Measurements from ENCODE around the gene CFAP69. TPM values are rescaled to one million over a fixed set of nuclear protein-coding genes. Genes with fewer than 3 reads are reported as not detected.
"Not testable (repeated sequence)": the region's sequence is repeated elsewhere in the genome, so short reads cannot be mapped to it uniquely, and the experiment has no call there.

Gene CFAP69
- total RNA-seq, 1 donor: 2.4 TPM

- DNase-seq (ENCODE audit: low read depth in 2 of 3, low spot score in 2 of 3): no peak
These were observed 12.5 kb upstream of the CFAP69 start for GRCh38 chr7:90232430-90232829.

DNA sequence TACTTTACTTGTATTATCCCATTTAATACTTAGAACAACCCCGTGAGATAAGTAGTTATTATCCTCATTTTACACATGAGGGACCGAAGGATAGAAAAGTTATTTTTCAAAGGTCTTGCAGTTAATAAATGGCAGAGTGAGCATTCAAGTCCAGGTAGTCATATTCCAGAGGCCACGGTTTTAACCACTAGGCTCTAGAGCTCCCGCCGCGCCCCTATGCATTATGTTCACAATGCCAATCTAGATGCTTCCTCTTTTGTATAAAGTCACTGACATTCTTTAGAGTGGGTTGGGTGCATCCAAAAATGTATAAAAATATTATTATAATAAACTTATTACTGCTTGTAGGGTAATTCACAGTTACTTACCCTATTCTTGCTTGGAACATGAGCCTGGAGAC, 11.4 kb upstream of the CFAP69 start:
- DNase-seq (ENCODE audit: low read depth in 2 of 3, low spot score in 2 of 3): no peak

GRCh38 chr7:90236721-90237289, 8.2 kb upstream of the CFAP69 start:
- DNase-seq (ENCODE audit: low read depth in 2 of 3, low spot score in 2 of 3): no peak

GRCh38 chr7:90238022-90238421, 7.0 kb upstream of the CFAP69 start:
- no peak for DNase-seq (ENCODE audit: low read depth in 2 of 3, low spot score in 2 of 3)

GRCh38 chr7:90238583-90238982, 6.4 kb upstream of the CFAP69 start:
- no peak for DNase-seq (ENCODE audit: low read depth in 2 of 3, low spot score in 2 of 3)

DNA sequence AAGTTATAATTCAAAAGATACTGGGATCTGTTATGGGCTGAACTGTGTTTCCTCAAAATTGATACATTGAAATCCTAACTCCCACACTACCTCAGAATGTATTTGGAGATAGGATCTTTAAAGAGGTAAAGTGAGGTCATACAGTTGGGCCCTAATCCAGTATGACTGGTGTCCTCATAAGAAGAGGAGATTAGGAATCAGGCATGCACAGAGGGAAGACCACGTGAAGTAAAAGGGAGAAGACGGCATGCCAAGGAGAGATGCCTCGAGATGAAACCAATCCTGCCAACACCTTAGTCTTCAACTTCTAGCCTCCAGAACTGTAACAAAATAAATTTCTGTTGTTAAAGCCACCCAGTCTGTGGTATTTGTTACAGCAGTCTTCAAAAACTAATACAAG, 5.9 kb upstream of the CFAP69 start:
- no peak for DNase-seq (ENCODE audit: low read depth in 2 of 3, low spot score in 2 of 3)

DNA sequence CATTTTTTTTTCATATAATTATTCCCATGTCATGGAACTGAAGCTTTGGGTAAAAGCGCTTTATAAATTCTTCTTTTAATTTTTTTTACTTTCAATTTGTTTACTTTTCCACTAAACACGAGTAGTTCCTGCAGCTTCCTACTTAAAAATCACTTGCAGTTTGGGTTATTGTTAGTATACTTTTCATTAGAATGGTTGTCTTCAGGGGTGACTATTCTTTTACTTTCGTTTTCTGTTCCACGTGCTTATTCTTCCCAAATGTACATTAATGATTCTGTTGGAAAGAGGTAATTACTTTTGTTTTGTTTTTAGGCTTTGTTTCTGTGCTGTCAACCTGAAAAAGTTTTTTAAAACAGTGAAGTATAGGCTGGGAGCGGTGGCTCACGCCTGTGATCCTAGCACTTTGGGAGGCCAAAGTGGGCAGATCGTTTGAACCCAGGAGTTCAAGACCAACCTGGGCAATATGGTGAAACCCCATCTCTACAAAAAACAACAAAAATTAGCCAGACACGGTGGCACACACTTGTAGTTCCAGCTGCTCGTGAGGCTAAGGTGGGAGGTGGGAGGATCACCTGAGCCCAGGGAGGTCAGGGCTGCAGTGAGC, 5.2 kb upstream of the CFAP69 start:
- no peak for DNase-seq (ENCODE audit: low read depth in 2 of 3, low spot score in 2 of 3)

DNA sequence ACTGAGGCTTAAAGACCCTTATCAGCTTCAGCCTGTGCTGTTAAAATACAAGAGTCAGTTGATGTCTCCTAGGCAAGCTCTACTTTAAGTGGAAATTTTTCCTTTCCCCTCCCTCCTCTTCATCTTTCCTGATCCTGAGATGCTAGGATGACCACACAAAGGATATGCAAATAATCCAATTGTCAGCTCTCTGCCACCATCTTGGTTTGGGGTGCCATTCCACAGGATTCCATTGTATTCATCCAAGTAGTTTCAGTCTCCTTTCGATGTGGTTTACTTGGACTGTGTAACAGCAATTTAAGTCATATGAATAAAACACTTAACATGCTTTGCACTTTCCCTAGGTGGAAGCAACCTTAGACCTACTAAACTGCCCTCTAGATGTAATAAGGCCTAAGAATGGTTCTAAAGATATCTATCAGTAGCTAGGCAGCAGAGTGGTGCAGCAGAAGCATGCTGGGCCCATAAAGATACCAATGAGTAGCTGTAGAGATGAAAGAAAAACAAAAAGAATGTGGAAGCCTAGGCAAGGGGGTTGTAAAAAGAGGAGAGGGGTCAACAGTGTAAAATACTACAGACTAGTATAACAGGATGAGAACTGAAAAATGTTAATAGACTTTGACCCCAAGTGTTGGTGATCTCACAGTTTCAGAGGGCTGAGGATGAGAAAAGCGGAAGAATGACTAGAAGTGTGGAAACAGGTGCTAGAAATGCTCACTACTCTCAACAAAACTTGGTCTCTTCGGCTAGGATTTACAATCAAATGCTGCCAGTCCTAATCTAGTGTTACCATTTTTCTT, 2.4 kb upstream of the CFAP69 start:
- DNase-seq (ENCODE audit: low read depth in 2 of 3, low spot score in 2 of 3): no peak

DNA sequence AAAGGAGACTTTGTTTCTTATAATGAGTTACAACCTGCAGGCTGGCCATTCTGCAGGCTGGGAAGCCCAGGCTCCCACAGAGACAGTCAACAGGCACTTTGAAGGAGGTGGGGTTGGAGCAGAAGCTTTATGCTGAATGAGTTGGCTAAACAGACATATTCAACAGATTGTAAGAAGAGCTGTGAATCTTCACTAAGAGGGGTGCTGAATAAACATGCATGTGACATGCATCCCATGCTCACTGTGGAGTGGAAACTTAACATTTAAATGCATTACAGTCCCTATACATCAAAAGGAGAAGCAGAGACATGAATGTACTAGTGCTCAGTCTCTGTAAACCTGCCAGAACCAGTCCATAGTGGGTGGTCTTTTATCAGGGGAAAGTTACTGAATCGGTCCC, 1.4 kb upstream of the CFAP69 start:
- no peak for DNase-seq (ENCODE audit: low read depth in 2 of 3, low spot score in 2 of 3)

DNA sequence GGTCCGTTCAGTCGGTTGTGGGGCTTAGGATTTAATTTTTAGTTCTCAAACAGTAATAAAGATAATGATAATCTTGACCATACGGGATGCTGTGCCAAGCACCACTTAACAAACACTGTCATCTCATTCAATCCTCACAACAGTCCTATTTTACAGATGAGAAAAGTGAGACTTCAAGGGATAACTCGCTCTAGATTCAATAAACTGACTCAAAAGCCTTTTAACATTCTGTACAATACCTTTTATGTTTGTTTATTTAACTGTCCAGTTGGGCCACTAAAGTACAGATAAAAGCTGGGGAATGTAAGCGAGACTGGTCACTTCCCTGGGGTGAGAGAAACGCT, 437 bp upstream of the CFAP69 start:
- DNase-seq (ENCODE audit: low read depth in 2 of 3, low spot score in 2 of 3): no peak

- no peak for DNase-seq (ENCODE audit: low read depth in 2 of 3, low spot score in 2 of 3)
These were observed 1.2 kb downstream of the CFAP69 start for GRCh38 chr7:90246171-90246570.

- DNase-seq (ENCODE audit: low read depth in 2 of 3, low spot score in 2 of 3): no peak
These were observed 3.7 kb downstream of the CFAP69 start for GRCh38 chr7:90248706-90249105.

- peak in 1 of 3 donors; percentile 13 for DNase-seq (ENCODE audit: low read depth in 2 of 3, low spot score in 2 of 3)
These were observed 5.8 kb downstream of the CFAP69 start for GRCh38 chr7:90250601-90251303.

DNA sequence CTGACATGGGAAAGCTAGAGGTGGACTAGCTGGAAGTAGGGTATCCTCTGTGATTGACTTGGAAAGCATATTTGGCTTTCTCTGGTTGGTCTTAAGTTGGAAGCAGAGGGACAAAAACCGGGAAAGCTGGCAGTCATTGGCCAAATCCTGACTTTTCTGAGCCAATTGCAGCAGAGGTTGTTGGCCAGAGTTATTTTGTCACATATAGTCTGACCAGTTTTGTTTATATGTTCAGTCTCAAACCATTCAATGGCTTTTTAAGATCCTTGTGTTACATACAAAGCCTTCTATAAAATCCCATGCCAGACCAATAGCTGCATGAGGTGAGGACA, 6.3 kb downstream of the CFAP69 start:
- no peak for DNase-seq (ENCODE audit: low read depth in 2 of 3, low spot score in 2 of 3)

DNA sequence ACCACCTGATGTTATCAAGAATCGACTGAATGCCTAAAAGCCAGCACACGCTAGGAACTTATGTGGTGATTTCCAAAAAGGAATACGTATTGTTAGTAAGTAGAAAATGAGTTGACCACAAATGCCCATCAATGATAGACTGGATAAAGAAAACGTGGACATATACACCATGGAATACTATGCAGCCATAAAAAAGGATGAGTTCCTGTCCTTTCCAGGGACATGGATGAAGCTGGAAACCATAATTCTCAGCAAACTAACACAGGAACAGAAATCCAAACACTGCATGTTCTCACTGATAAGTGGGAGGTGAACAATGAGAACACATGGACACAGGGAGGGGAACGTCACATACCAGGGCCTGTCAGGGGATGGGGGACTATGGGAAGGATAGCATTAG, 11.0 kb downstream of the CFAP69 start:
- not testable (repeated sequence) for DNase-seq (ENCODE audit: low read depth in 2 of 3, low spot score in 2 of 3)

DNA sequence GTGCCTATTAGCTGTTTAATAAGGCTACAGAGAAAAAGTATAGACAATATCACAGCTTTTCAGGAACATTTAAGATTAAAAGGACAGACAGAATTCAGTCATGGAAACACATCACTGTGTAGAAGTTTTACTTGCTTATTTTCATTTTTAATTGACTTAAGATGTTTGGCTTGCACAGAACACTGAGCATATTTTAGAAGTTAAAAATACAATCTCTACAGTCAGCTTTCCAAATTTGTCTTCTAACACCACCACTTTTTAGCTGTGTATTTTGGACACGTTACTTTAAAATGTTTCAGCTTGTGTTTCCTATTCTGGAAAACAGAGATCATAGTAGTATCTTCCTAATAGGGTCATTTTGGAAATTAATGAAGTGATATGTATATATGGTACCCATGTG, 11.8 kb downstream of the CFAP69 start:
- DNase-seq (ENCODE audit: low read depth in 2 of 3, low spot score in 2 of 3): no peak

DNA sequence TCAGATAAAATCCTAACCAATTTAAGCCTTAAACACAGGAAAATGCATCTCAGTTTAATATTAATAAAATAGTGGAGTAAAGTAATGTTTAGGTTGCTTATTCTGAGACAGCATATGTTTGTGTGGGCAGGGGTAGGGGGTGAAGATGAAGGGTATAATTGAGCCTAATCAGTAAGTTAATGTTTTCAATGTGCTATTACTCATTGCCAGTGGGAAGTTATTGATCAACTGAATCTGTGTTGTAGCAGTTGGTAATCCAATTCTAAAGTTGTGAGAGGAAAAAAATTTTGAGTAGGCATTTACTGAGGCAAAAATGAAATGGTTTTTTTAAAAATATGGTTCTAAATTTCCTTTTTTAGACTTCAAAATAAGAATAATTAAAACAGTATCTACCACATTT, 16.5 kb downstream of the CFAP69 start:
- DNase-seq (ENCODE audit: low read depth in 2 of 3, low spot score in 2 of 3): no peak

GRCh38 chr7:90262438-90262837, 17.5 kb downstream of the CFAP69 start:
- DNase-seq (ENCODE audit: low read depth in 2 of 3, low spot score in 2 of 3): peak in 2 of 3 donors; percentile 14 to 56

GRCh38 chr7:90266808-90267207, 21.8 kb downstream of the CFAP69 start:
- no peak for DNase-seq (ENCODE audit: low read depth in 2 of 3, low spot score in 2 of 3)

GRCh38 chr7:90267263-90267858, 22.4 kb downstream of the CFAP69 start:
- no peak for DNase-seq (ENCODE audit: low read depth in 2 of 3, low spot score in 2 of 3)

GRCh38 chr7:90269163-90269562, 24.2 kb downstream of the CFAP69 start:
- DNase-seq (ENCODE audit: low read depth in 2 of 3, low spot score in 2 of 3): no peak

Measured in hematopoietic multipotent progenitor cell (in vitro differentiated cells).